GM18505 (cell line): ENCODE measurements around the gene CLCA4.
A peak's percentile ranks its signal among the peaks of the same experiment; 100 is the strongest.

Experiments
- ATAC-seq: cut with Tn5 transposase; IDR thresholded peaks from one replicate; pipeline ENCODE4 v1.9.1; 2021; ENCODE audit not compliant: unreplicated experiment
- POLR2A ChIP-seq: IDR thresholded peaks from 4 replicates; pipeline ENCODE4 v1.6.1; 2011; ENCODE audit warnings: borderline replicate concordance; ENCODE audit not compliant: insufficient read depth, insufficient read length; ENCODE audit errors: extremely low read depth

Gene CLCA4

GRCh38 chr1:86616433-86616832 is 69.6 kb downstream of the CLCA4 start:
- TF ChIP-seq POLR2A, result no peak
- no peak for ATAC-seq

GRCh38 chr1:86616871-86617270 is 70.0 kb downstream of the CLCA4 start:
- ATAC-seq, result peak; percentile 100
- no peak for TF ChIP-seq POLR2A

GRCh38 chr1:86618358-86618757 is 71.5 kb downstream of the CLCA4 start:
- TF ChIP-seq POLR2A, result no peak
- no peak for ATAC-seq

DNA sequence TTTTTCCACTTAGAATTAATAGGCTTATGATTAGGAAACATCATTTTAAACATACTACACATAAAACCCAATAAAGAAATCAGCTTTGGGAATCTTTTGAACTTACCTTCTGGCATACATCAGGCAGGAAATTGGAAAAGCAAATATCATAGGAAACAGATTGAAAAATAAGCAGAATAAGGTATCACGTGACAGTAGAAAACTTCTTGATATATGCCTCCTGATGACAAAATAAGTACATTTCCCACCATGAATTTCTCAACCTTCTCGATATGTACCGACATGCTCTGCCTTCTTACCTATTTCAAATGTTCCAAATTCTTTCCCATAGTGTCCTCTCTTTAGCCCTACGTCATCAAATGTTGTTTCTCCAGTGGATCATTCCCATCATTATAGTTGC is 72.4 kb downstream of the CLCA4 start:
- no peak for ATAC-seq
- no peak for TF ChIP-seq POLR2A

GRCh38 chr1:86621286-86621685 is 74.4 kb downstream of the CLCA4 start:
- ATAC-seq, result no peak

More at GRCh38 chr1:86621286-86621685, 74.4 kb downstream of the CLCA4 start:
- no peak for TF ChIP-seq POLR2A
